ENCODE data around the gene SUGP1.

- no peak for TF ChIP-seq POLR2AphosphoS5 (IDR thresholded peaks at IDR 0.05; ENCODE audit: insufficient read depth in 1 of 2, low read depth in 1 of 2)
- no peak for TF ChIP-seq POLR2A (IDR thresholded peaks at IDR 0.05)
Observed at GRCh38 chr19:19319732-19320360, 463 bp downstream of the SUGP1 start.
